HCT116 (cell line): ENCODE data around the gene COL2A1. TPM values are rescaled to one million over a fixed set of nuclear protein-coding genes. Genes with fewer than 3 reads are reported as not detected.
A peak's percentile ranks its signal among the peaks of the same experiment; 100 is the strongest.

ENCODE experiments used
- ATAC-seq: fragments of 200-7000 bp; cut with Tn5 transposase; 2 replicates; pipeline ENCODE4 v1.9.1; 2020; ENCODE audit warnings: mild to moderate bottlenecking, moderate library complexity
- BruUV-seq: library from RNA; stranded (reverse); fragments of 400-500 nt; replicated peaks from 2 replicates; lab custom pipeline; 2021; lab: Mats Ljungman, UMichigan
- CTCF ChIA-PET: fragments of 300-600 bp; sonication (Branson Sonifier 250); formaldehyde crosslinking; loops from one replicate; lab custom pipeline; 2021; ENCODE audit warnings: antibody characterized with exemption; lab: Charles Lee
- POLR2A ChIA-PET: fragments of 300-600, 350-600 bp; sonication (Branson Sonifier 250); formaldehyde crosslinking; loops from one replicate; lab custom pipeline; 2021; ENCODE audit warnings: antibody characterized with exemption; lab: Charles Lee
- RAD21 ChIA-PET, 2 experiments: fragments of 300-600 bp; sonication (Branson Sonifier 250); formaldehyde crosslinking; loops; one replicate each; lab custom pipeline; 2023; ENCODE audit warnings: low total read pairs in 2 of 2; ENCODE audit not compliant: uncharacterized antibody in 2 of 2, unreplicated experiment in 2 of 2, low non-redundant PET in 1 of 2; lab: Charles Lee
- DNase-seq: peaks from one replicate; pipeline ENCODE4 v3.0.0-alpha.2; 2010; ENCODE audit warnings: low read depth, low spot score
- H2AFZ ChIP-seq: fragments of 200-600 bp; shearing (Covaris generic), sonication (generic); 2 replicates; pipeline ENCODE4 v1.6.1; 2017; ENCODE audit warnings: low read depth, mixed run types, mixed read lengths, antibody characterized with exemption, low read length; ENCODE audit not compliant: poor library complexity, severe bottlenecking
- H3K27ac ChIP-seq: 2 replicates; pipeline ENCODE4 v1.5.1; 2012; ENCODE audit warnings: low read depth, low read length
- H3K27me3 ChIP-seq: fragments of 200-600 bp; sonication (generic); 2 replicates; pipeline ENCODE4 v1.6.1; 2016; ENCODE audit warnings: mixed run types, low read length, mixed read lengths; ENCODE audit not compliant: insufficient read depth
- H3K36me3 ChIP-seq, 2 experiments: fragments of 200-500 bp in 1 of 2; fragments of 200-600 bp in 1 of 2; sonication (Bioruptor generic) in 1 of 2; sonication (generic) in 1 of 2; 2 replicates each; pipeline versions ENCODE4 v1.5.1 to v1.6.1; 2014 to 2016; ENCODE audit warnings: low read length in 2 of 2, inconsistent platforms in 1 of 2, mixed read lengths in 1 of 2, mixed run types in 1 of 2; ENCODE audit not compliant: insufficient read depth in 2 of 2, control insufficient read depth in 1 of 2
- H3K4me1 ChIP-seq, 2 experiments: fragments of 200-600 bp in 1 of 2; sonication (generic) in 1 of 2; 2 replicates each; pipeline versions ENCODE4 v1.5.1 to v1.6.1; 2012 to 2017; ENCODE audit warnings: low read length in 2 of 2, inconsistent platforms in 1 of 2, mild to moderate bottlenecking in 1 of 2, mixed read lengths in 1 of 2, mixed run types in 1 of 2, moderate library complexity in 1 of 2; ENCODE audit not compliant: insufficient read depth in 2 of 2, control insufficient read depth in 1 of 2
- H3K4me2 ChIP-seq: fragments of 200-600 bp; sonication (generic); 2 replicates; pipeline ENCODE4 v1.6.1; 2017; ENCODE audit warnings: mixed run types, low read length, mixed read lengths
- H3K4me3 ChIP-seq, 2 experiments: fragments of 200-600 bp in 1 of 2; sonication (generic) in 1 of 2; replicated peaks in 1 of 2; 2 replicates each; pipeline ENCODE4 v1.5.1; 2011 to 2016; ENCODE audit warnings: low read length in 2 of 2, control low read depth in 1 of 2, low read depth in 1 of 2, mild to moderate bottlenecking in 1 of 2, mixed read lengths in 1 of 2, mixed run types in 1 of 2
- H3K79me2 ChIP-seq: fragments of 200-600 bp; sonication (generic); 2 replicates; pipeline ENCODE4 v1.6.1; 2017; ENCODE audit warnings: mild to moderate bottlenecking, mixed run types, low read length, moderate library complexity, mixed read lengths; ENCODE audit not compliant: insufficient read depth
- H3K9ac ChIP-seq: fragments of 200-600 bp; sonication (generic); 2 replicates; pipeline ENCODE4 v1.6.1; 2016; ENCODE audit warnings: low read length, mixed read lengths
- H3K9me2 ChIP-seq: fragments of 200-600 bp; sonication (generic), shearing (Covaris generic); 2 replicates; pipeline ENCODE4 v1.6.1; 2017; ENCODE audit warnings: mixed run types, mild to moderate bottlenecking, moderate library complexity; ENCODE audit not compliant: insufficient read depth
- H3K9me3 ChIP-seq, 2 experiments: fragments of 200-500 bp in 1 of 2; fragments of 200-600 bp in 1 of 2; sonication (Bioruptor generic) in 1 of 2; sonication (generic) in 1 of 2; 2 replicates each; pipeline ENCODE4 v1.6.1; 2014 to 2017; ENCODE audit warnings: low read length in 2 of 2, mixed read lengths in 2 of 2, inconsistent platforms in 1 of 2, low read depth in 1 of 2, mild to moderate bottlenecking in 1 of 2, mixed run types in 1 of 2, moderate library complexity in 1 of 2; ENCODE audit not compliant: control insufficient read depth in 1 of 2, insufficient read depth in 1 of 2
- H4K20me1 ChIP-seq: fragments of 200-600 bp; sonication (generic), shearing (Covaris generic); 2 replicates; pipeline ENCODE4 v1.6.1; 2017; ENCODE audit warnings: mixed run types, mild to moderate bottlenecking, moderate library complexity; ENCODE audit not compliant: insufficient read depth
- ATF3 ChIP-seq: IDR thresholded peaks from 2 replicates; pipeline ENCODE4 v1.6.1; 2012
- CBX3 ChIP-seq: IDR thresholded peaks from 2 replicates; pipeline ENCODE4 v1.6.1; 2012; ENCODE audit warnings: low read depth
- CEBPB ChIP-seq: IDR thresholded peaks from 2 replicates; pipeline ENCODE4 v1.6.1; 2012; ENCODE audit warnings: low read depth
- EGR1 ChIP-seq: IDR thresholded peaks from 2 replicates; pipeline ENCODE4 v1.6.1; 2012; ENCODE audit warnings: low read depth
- ELF1 ChIP-seq: IDR thresholded peaks from 2 replicates; pipeline ENCODE4 v1.6.1; 2012; ENCODE audit warnings: low read depth, borderline replicate concordance
- EZH2 ChIP-seq: fragments of 200-600 bp; sonication (generic); IDR thresholded peaks from 2 replicates; pipeline ENCODE4 v1.6.1; 2017; ENCODE audit warnings: antibody characterized with exemption, mixed run types
- JUND ChIP-seq: IDR thresholded peaks from 2 replicates; pipeline ENCODE4 v1.6.1; 2012
- MAX ChIP-seq: IDR thresholded peaks from 2 replicates; pipeline ENCODE4 v1.6.1; 2012
- POLR2A ChIP-seq: IDR thresholded peaks from 2 replicates; pipeline ENCODE4 v1.7.0; 2011; ENCODE audit warnings: borderline replicate concordance; ENCODE audit not compliant: insufficient read depth, insufficient read length; ENCODE audit errors: extremely low read depth
- RAD21 ChIP-seq: IDR thresholded peaks from 2 replicates; pipeline ENCODE4 v1.6.1; 2012; ENCODE audit warnings: low read depth, mild to moderate bottlenecking
- REST ChIP-seq: IDR thresholded peaks from 2 replicates; pipeline ENCODE4 v1.6.1; 2012; ENCODE audit warnings: low read depth
- SIN3A ChIP-seq: IDR thresholded peaks from 2 replicates; pipeline ENCODE4 v1.6.1; 2012; ENCODE audit warnings: low read depth
- SP1 ChIP-seq: IDR thresholded peaks from 2 replicates; pipeline ENCODE4 v1.6.1; 2012; ENCODE audit warnings: low read depth
- YY1 ChIP-seq: IDR thresholded peaks from 2 replicates; pipeline ENCODE4 v1.6.1; 2011; ENCODE audit warnings: low read length, low read depth, moderate library complexity, mild to moderate bottlenecking; ENCODE audit not compliant: insufficient replicate concordance; ENCODE audit errors: extremely low read depth
- ZFX ChIP-seq: fragments of 450-650 bp; IDR thresholded peaks from 2 replicates; pipeline ENCODE4 v1.6.1; 2017
- intact Hi-C: fragments of 100-400 bp; cut with micrococcal nuclease; formaldehyde crosslinking; loops from 2 replicates; pipeline ENCODE4 v1.10.0; 2022
- total RNA-seq: library from RNA; stranded (reverse); gene quantifications from one replicate; pipeline ENCODE4 v1.2.1, GENCODE V29; 2021; ENCODE audit not compliant: unreplicated experiment

COL2A1 gene
- total RNA-seq, 1 experiment from 2014 or later, result 0.22 TPM

GRCh38 chr12:48000878-48001504 is 3.3 kb downstream of the COL2A1 start:
- no peaks in the 10 kb centered on the region for H4K20me1 ChIP-seq
- TF ChIP-seq MAX (peak; percentile 43; the same call in 1 of the 2 replicates), RAD21 (no peak), ATF3 (no peak)
- TF ChIP-seq, all 23 proteins: peak for 1
- no peaks in the 10 kb centered on the region for H3K79me2 ChIP-seq
- peaks cover 14% of the 10 kb centered on the region; the same call in 1 of the 2 replicates for H3K27me3 ChIP-seq
- peak overlapping the region; percentile 96 for H3K4me2 ChIP-seq
- CTCF ChIA-PET, result no interaction called here
- H3K4me3 ChIP-seq, result peak overlapping the region; percentile 64 to 70
- H3K9me3 ChIP-seq, result no peaks in the 10 kb centered on the region
- RAD21 ChIA-PET, result no interaction called here
- peaks cover 9 to 21% of the 10 kb centered on the region in 2 experiments for H3K4me1 ChIP-seq
- ATAC-seq (peak; percentile 69), DNase-seq (peak; percentile 1)
- no peak overlapping the region for H3K27ac ChIP-seq
- BruUV-seq, result no TSS peak
- POLR2A ChIA-PET, result no interaction called here
- peak overlapping the region; percentile 95 for H2AFZ ChIP-seq
- no peaks in the 10 kb centered on the region for H3K36me3 ChIP-seq
- no peaks in the 10 kb centered on the region for H3K9me2 ChIP-seq
- intact Hi-C loops, result no loop called here
- H3K9ac ChIP-seq, result peak overlapping the region; percentile 51

- intact Hi-C loops, result no loop called here
- Histone ChIP-seq H3K4me2 (no peak overlapping the region), H4K20me1 (no peaks in the 10 kb centered on the region), H3K4me3 (no peak overlapping the region), H3K27ac (no peak overlapping the region), H2AFZ (no peak overlapping the region), H3K79me2 (no peaks in the 10 kb centered on the region), H3K9me2 (no peaks in the 10 kb centered on the region), H3K9me3 (no peaks in the 10 kb centered on the region), H3K9ac (no peak overlapping the region), H3K36me3 (no peaks in the 10 kb centered on the region), H3K4me1 (peaks cover 9 to 21% of the 10 kb centered on the region in 2 experiments), H3K27me3 (peaks cover 23% of the 10 kb centered on the region; the same call in 1 of the 2 replicates)
- ChIA-PET CTCF (no interaction called here), RAD21 (no interaction called here), POLR2A (no interaction called here)
- ATAC-seq (no peak), DNase-seq (no peak)
- BruUV-seq, result no TSS peak
- TF ChIP-seq ATF3 (no peak), REST (no peak), EZH2 (no peak), JUND (no peak), MAX (no peak), CEBPB (no peak), YY1 (no peak), ZFX (no peak), SP1 (no peak), CBX3 (no peak), EGR1 (no peak), POLR2A (no peak), SIN3A (no peak), ELF1 (no peak)
These were observed 4.5 kb downstream of the COL2A1 start for GRCh38 chr12:47999816-48000215.
